Keratinocyte (primary cell): ENCODE measurements around the gene TARS1. TPM values are rescaled to one million over a fixed set of nuclear protein-coding genes. Genes with fewer than 3 reads are reported as not detected.

Experiments
- DNase-seq: peaks from one replicate; pipeline ENCODE4 v3.0.0-alpha.2; 2011; ENCODE audit warnings: low read depth, missing footprints, low spot score
- FAIRE-seq: peaks from 2 replicates; lab custom pipeline; 2011; peaks lifted over from hg19 to GRCh38; lab: Jason Lieb, UNC
- H2AFZ ChIP-seq: 2 replicates; pipeline ENCODE4 v1.6.0; 2012; ENCODE audit warnings: low read length, control low read depth, inconsistent platforms; ENCODE audit not compliant: control insufficient read depth
- H3K27ac ChIP-seq: 2 replicates; pipeline ENCODE4 v1.5.1; 2011; ENCODE audit warnings: low read length; ENCODE audit not compliant: control insufficient read depth, insufficient read depth
- H3K27me3 ChIP-seq: 3 replicates; pipeline ENCODE4 v1.6.0; 2011; ENCODE audit warnings: low read length; ENCODE audit not compliant: control insufficient read depth, insufficient read depth; ENCODE audit errors: extremely low read depth
- H3K36me3 ChIP-seq, 2 experiments: 2 replicates in 1 of 2; 3 replicates in 1 of 2; pipeline ENCODE4 v1.5.1; 2011; ENCODE audit warnings: low read length in 2 of 2, mild to moderate bottlenecking in 1 of 2; ENCODE audit not compliant: control insufficient read depth in 2 of 2, insufficient read depth in 2 of 2; ENCODE audit errors: extremely low read depth in 1 of 2
- H3K4me1 ChIP-seq: 3 replicates; pipeline ENCODE4 v1.5.1; 2011; ENCODE audit warnings: low read length; ENCODE audit not compliant: control insufficient read depth, insufficient read depth; ENCODE audit errors: extremely low read depth
- H3K4me2 ChIP-seq: 3 replicates; pipeline ENCODE4 v1.6.0; 2011; ENCODE audit warnings: low read depth, low read length; ENCODE audit not compliant: control insufficient read depth, insufficient read depth; ENCODE audit errors: extremely low read depth
- H3K4me3 ChIP-seq, 3 experiments: fragments of 200-600 bp in 1 of 3; sonication (generic) in 1 of 3; 2 replicates in 2 of 3; 3 replicates in 1 of 3; pipeline ENCODE4 v1.5.1; 2011 to 2016; ENCODE audit warnings: low read length in 3 of 3, mild to moderate bottlenecking in 3 of 3, control low read depth in 2 of 3, inconsistent platforms in 1 of 3, low read depth in 1 of 3, mixed read lengths in 1 of 3, mixed run types in 1 of 3, moderate library complexity in 1 of 3; ENCODE audit not compliant: control insufficient read depth in 2 of 3, insufficient read depth in 2 of 3; ENCODE audit errors: extremely low read depth in 1 of 3
- H3K79me2 ChIP-seq: 2 replicates; pipeline ENCODE4 v1.6.0; 2012; ENCODE audit warnings: low read length; ENCODE audit not compliant: control insufficient read depth, insufficient read depth
- H3K9ac ChIP-seq: 3 replicates; pipeline ENCODE4 v1.6.0; 2011; ENCODE audit warnings: low read length; ENCODE audit not compliant: control insufficient read depth, insufficient read depth; ENCODE audit errors: extremely low read depth
- H3K9me1 ChIP-seq: 3 replicates; pipeline ENCODE4 v1.6.0; 2011; ENCODE audit warnings: low read length; ENCODE audit not compliant: control insufficient read depth, insufficient read depth; ENCODE audit errors: extremely low read depth
- H3K9me3 ChIP-seq: 2 replicates; pipeline ENCODE4 v1.5.1; 2012; ENCODE audit warnings: low read depth, low read length; ENCODE audit not compliant: control insufficient read depth
- H4K20me1 ChIP-seq: 3 replicates; pipeline ENCODE4 v1.6.0; 2011; ENCODE audit warnings: low read length; ENCODE audit not compliant: control insufficient read depth, insufficient read depth; ENCODE audit errors: extremely low read depth
- EZH2 ChIP-seq: IDR thresholded peaks from one replicate; pipeline ENCODE4 v1.6.1; 2012; ENCODE audit warnings: inconsistent platforms, mild to moderate bottlenecking, low read length, moderate library complexity
- dilution Hi-C: fragments of 300-500 bp; cut with MboI; formaldehyde crosslinking; loops from one replicate; pipeline ENCODE4 v1.7.0; 2020; ENCODE audit warnings: low sequenced_read_pairs; ENCODE audit not compliant: extremely low pct_ligation_motif_present
- polyA plus RNA-seq, 5 experiments: library from polyadenylated mRNA; depleted of rRNA in 3 of 5; stranded (reverse) in 3 of 5; stranded (forward) in 1 of 5; unstranded in 1 of 5; fragments of >200 nt; gene quantifications; 1 replicate in 1 of 5; 2 replicates in 3 of 5; 3 replicates in 1 of 5; pipeline versions ENCODE4 v1.2.1 to v1.2.3, GENCODE V29; 2011 to 2012; ENCODE audit warnings: missing spikeins in 2 of 5, low read depth in 1 of 5, low replicate concordance in 1 of 5
- TF ChIP-seq, protein P1 (sequence below), 3 experiments: IDR thresholded peaks in 1 of 3; conservative IDR thresholded peaks in 1 of 3; optimal IDR thresholded peaks in 1 of 3; 2 replicates in 2 of 3; 3 replicates in 1 of 3; pipeline versions ENCODE3 to v1.5.1; 2011; ENCODE audit warnings: low read length in 3 of 3, mild to moderate bottlenecking in 3 of 3, moderate library complexity in 2 of 3, control low read depth in 1 of 3, inconsistent platforms in 1 of 3; ENCODE audit not compliant: insufficient read depth in 2 of 3; ENCODE audit errors: extremely low read depth in 1 of 3

The TARS1 gene
- polyA plus RNA-seq, 1 donor (not counting 4 experiments of a cell fraction or from before 2014, with no cell fraction given), result 213 TPM

DNA sequence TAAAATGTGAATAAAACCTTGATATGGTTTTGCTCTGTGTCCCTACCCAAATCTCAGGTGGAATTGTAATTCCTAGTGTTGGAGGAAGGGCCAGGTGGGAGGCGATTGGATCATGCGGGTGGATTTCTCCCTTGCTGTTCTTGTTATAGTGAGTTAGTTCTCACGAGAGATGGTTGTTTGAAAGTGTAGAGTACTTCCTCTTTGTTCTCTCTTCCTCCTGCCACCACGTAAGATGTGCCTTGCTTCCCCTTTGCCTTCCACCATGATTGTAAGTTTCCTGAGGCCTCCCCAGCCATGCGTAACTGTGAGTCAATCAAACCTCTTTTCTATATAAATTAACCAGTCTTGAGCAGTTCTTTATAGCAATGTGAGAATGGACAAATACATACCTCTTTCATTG is 34.9 kb downstream of the TARS1 start:
- no peaks in the 10 kb centered on the region for H3K79me2 ChIP-seq
- no peaks in the 10 kb centered on the region for H3K27me3 ChIP-seq
- H3K36me3 ChIP-seq, result peaks cover 8 to 12% of the 10 kb centered on the region in 2 experiments
- no peak for TF ChIP-seq EZH2
- TF ChIP-seq, protein P1, sequence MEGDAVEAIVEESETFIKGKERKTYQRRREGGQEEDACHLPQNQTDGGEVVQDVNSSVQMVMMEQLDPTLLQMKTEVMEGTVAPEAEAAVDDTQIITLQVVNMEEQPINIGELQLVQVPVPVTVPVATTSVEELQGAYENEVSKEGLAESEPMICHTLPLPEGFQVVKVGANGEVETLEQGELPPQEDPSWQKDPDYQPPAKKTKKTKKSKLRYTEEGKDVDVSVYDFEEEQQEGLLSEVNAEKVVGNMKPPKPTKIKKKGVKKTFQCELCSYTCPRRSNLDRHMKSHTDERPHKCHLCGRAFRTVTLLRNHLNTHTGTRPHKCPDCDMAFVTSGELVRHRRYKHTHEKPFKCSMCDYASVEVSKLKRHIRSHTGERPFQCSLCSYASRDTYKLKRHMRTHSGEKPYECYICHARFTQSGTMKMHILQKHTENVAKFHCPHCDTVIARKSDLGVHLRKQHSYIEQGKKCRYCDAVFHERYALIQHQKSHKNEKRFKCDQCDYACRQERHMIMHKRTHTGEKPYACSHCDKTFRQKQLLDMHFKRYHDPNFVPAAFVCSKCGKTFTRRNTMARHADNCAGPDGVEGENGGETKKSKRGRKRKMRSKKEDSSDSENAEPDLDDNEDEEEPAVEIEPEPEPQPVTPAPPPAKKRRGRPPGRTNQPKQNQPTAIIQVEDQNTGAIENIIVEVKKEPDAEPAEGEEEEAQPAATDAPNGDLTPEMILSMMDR (optimal IDR thresholded peaks at IDR 0.05 in 1 of 3, IDR thresholded peaks at IDR 0.05 in 1 of 3, conservative IDR thresholded peaks at IDR 0.05 in 1 of 3; ENCODE audit: extremely low read depth in 1 of 3, insufficient read depth in 2 of 3, low read length in 3 of 3), result no peak
- H2AFZ ChIP-seq, result no peak overlapping the region
- H3K4me3 ChIP-seq, result no peak overlapping the region
- DNase-seq (no peak), FAIRE-seq (no peak)
- no peaks in the 10 kb centered on the region for H4K20me1 ChIP-seq
- dilution Hi-C loops, result loop anchor here (25.0 kb wide), 1 partner anchor 462 kb away; the partner anchor contains the start of gene RXFP3
- no peak overlapping the region for H3K9ac ChIP-seq
- no peaks in the 10 kb centered on the region for H3K4me1 ChIP-seq
- H3K9me3 ChIP-seq, result no peaks in the 10 kb centered on the region
- H3K9me1 ChIP-seq, result no peaks in the 10 kb centered on the region
- no peak overlapping the region for H3K4me2 ChIP-seq
- H3K27ac ChIP-seq, result no peak overlapping the region

DNA sequence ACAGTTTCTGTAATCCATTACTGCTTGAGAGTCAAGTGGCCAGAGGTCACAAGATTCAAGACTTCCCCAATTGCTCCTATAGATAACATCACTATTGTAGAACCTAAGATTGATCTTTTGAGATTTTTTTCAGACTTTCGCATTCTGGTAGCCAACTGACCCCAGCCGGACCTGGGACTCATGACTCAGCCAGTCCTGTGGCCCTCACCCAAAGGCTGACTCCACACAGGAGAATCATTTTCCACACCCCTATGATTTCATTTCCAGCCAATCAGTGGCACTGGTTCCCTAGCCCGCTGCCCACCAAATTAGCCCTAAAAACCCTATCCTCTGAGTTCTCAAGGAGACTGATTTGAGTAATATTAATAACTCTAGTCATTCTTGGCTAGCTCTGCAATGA is 36.2 kb downstream of the TARS1 start:
- Histone ChIP-seq H3K4me1 (no peaks in the 10 kb centered on the region), H3K4me3 (no peak overlapping the region), H3K9me1 (no peaks in the 10 kb centered on the region), H3K27ac (no peak overlapping the region), H3K9ac (no peak overlapping the region), H3K27me3 (no peaks in the 10 kb centered on the region), H3K4me2 (no peak overlapping the region), H3K79me2 (no peaks in the 10 kb centered on the region), H3K9me3 (no peaks in the 10 kb centered on the region), H3K36me3 (peaks cover 4 to 9% of the 10 kb centered on the region in 2 experiments), H4K20me1 (no peaks in the 10 kb centered on the region), H2AFZ (no peak overlapping the region)
- FAIRE-seq (no peak), DNase-seq (no peak)
- dilution Hi-C loops, result loop anchor here (25.0 kb wide), 1 partner anchor 460 kb away; the partner anchor contains the start of gene RXFP3
- no peak for TF ChIP-seq EZH2
- TF ChIP-seq, protein P1 (optimal IDR thresholded peaks at IDR 0.05 in 1 of 3, IDR thresholded peaks at IDR 0.05 in 1 of 3, conservative IDR thresholded peaks at IDR 0.05 in 1 of 3; ENCODE audit: extremely low read depth in 1 of 3, insufficient read depth in 2 of 3, low read length in 3 of 3), result no peak
